IMR-90 (cell line): ENCODE data around the gene OPHN1. TPM values are rescaled to one million over a fixed set of nuclear protein-coding genes. Genes with fewer than 3 reads are reported as not detected.

Experiments used
- ATAC-seq: fragments of 200-7000 bp; cut with Tn5 transposase; 2 replicates; pipeline ENCODE4 v1.9.1; 2020; ENCODE audit warnings: low read depth, mild to moderate bottlenecking, moderate library complexity
- BruUV-seq: library from RNA; stranded (reverse); fragments of 400-500 nt; replicated peaks from 2 replicates; lab custom pipeline; 2021; lab: Mats Ljungman, UMichigan
- CTCF ChIA-PET: fragments of 300-600 bp; formaldehyde crosslinking; extraction: SDS; loops from one replicate; lab custom pipeline; 2021; ENCODE audit warnings: antibody characterized with exemption; lab: Yijun Ruan, JAX
- POLR2A ChIA-PET: fragments of 300-600 bp; sonication (Branson Sonifier 250); formaldehyde crosslinking; loops from one replicate; lab custom pipeline; 2022; ENCODE audit warnings: antibody characterized with exemption; ENCODE audit not compliant: unreplicated experiment; lab: Charles Lee
- DNase-seq: peaks from one replicate; pipeline ENCODE4 v3.0.0; 2013
- H2AFZ ChIP-seq: replicated peaks from 2 replicates; pipeline ENCODE3; 2013; ENCODE audit warnings: low read length, mild to moderate bottlenecking; ENCODE audit not compliant: poor library complexity
- H2AK5ac ChIP-seq: 2 replicates; pipeline ENCODE4 v1.6.1; 2013; ENCODE audit warnings: low read depth, low read length, inconsistent platforms
- H2AK9ac ChIP-seq: replicated peaks from 2 replicates; pipeline ENCODE3; 2013; ENCODE audit warnings: mild to moderate bottlenecking, low read depth, low read length, moderate library complexity; ENCODE audit not compliant: poor library complexity
- H2BK120ac ChIP-seq: 2 replicates; pipeline ENCODE4 v1.6.1; 2013; ENCODE audit warnings: low read depth, low read length, inconsistent platforms
- H2BK15ac ChIP-seq: 3 replicates; pipeline ENCODE4 v1.6.1; 2013; ENCODE audit warnings: low read depth, low read length, inconsistent platforms
- H2BK20ac ChIP-seq: 2 replicates; pipeline ENCODE4 v1.6.1; 2013; ENCODE audit warnings: low read depth, mild to moderate bottlenecking, inconsistent platforms, low read length, moderate library complexity
- H2BK5ac ChIP-seq: 2 replicates; pipeline ENCODE4 v1.6.1; 2013; ENCODE audit warnings: mild to moderate bottlenecking, low read depth, low read length, inconsistent platforms; ENCODE audit not compliant: poor library complexity, severe bottlenecking
- H3K14ac ChIP-seq: replicated peaks from 2 replicates; pipeline ENCODE4 v1.6.1; 2013; ENCODE audit warnings: low read depth, low read length, inconsistent platforms
- H3K18ac ChIP-seq: 2 replicates; pipeline ENCODE4 v1.6.1; 2013; ENCODE audit warnings: low read depth, low read length, control low read depth
- H3K23ac ChIP-seq: 2 replicates; pipeline ENCODE4 v1.6.1; 2013; ENCODE audit warnings: low read depth, low read length, inconsistent platforms
- H3K27ac ChIP-seq: 2 replicates; pipeline ENCODE4 v1.5.1; 2013; ENCODE audit warnings: mild to moderate bottlenecking, control low read depth, low read length; ENCODE audit not compliant: insufficient read depth
- H3K27me3 ChIP-seq: 2 replicates; pipeline ENCODE4 v1.6.1; 2013; ENCODE audit warnings: low read length; ENCODE audit not compliant: control insufficient read depth, insufficient read depth
- H3K36me3 ChIP-seq: 2 replicates; pipeline ENCODE4 v1.6.1; 2013; ENCODE audit warnings: low read length, mixed read lengths; ENCODE audit not compliant: control insufficient read depth, insufficient read depth
- H3K4ac ChIP-seq: 2 replicates; pipeline ENCODE4 v1.6.1; 2013; ENCODE audit warnings: low read depth, low read length, inconsistent platforms
- H3K4me1 ChIP-seq: 2 replicates; pipeline ENCODE4 v1.6.1; 2013; ENCODE audit warnings: low read length, mixed read lengths; ENCODE audit not compliant: control insufficient read depth, insufficient read depth
- H3K4me2 ChIP-seq: 2 replicates; pipeline ENCODE4 v1.6.1; 2013; ENCODE audit warnings: low read depth, mild to moderate bottlenecking, control low read depth, low read length, moderate library complexity
- H3K4me3 ChIP-seq: 2 replicates; pipeline ENCODE4 v1.5.1; 2013; ENCODE audit warnings: low read depth, mild to moderate bottlenecking, control low read depth, low read length, moderate library complexity; ENCODE audit not compliant: insufficient read depth
- H3K56ac ChIP-seq: 2 replicates; pipeline ENCODE4 v1.6.1; 2013; ENCODE audit warnings: low read length, inconsistent platforms; ENCODE audit not compliant: insufficient read depth; ENCODE audit errors: extremely low read depth
- H3K79me1 ChIP-seq, 2 experiments: 2 replicates each; pipeline ENCODE4 v1.6.1; 2013; ENCODE audit warnings: low read length in 2 of 2, inconsistent platforms in 1 of 2, low read depth in 1 of 2
- H3K9ac ChIP-seq: 2 replicates; pipeline ENCODE4 v1.6.1; 2013; ENCODE audit warnings: low read depth, low read length, control low read depth
- H3K9me1 ChIP-seq: 2 replicates; pipeline ENCODE4 v1.6.1; 2013; ENCODE audit warnings: low read length, inconsistent platforms; ENCODE audit not compliant: insufficient read depth
- H3K9me3 ChIP-seq: 2 replicates; pipeline ENCODE4 v1.6.1; 2013; ENCODE audit warnings: low read length; ENCODE audit not compliant: control insufficient read depth, insufficient read depth
- H4K20me1 ChIP-seq: 2 replicates; pipeline ENCODE4 v1.6.1; 2013; ENCODE audit warnings: low read length, inconsistent platforms; ENCODE audit not compliant: insufficient read depth
- H4K5ac ChIP-seq: 2 replicates; pipeline ENCODE4 v1.6.1; 2013; ENCODE audit warnings: mild to moderate bottlenecking, low read depth, low read length, control low read depth
- H4K8ac ChIP-seq, 2 experiments: 2 replicates each; pipeline ENCODE4 v1.6.1; 2013; ENCODE audit warnings: low read depth in 2 of 2, low read length in 2 of 2, control low read depth in 1 of 2, inconsistent platforms in 1 of 2
- H4K91ac ChIP-seq: 2 replicates; pipeline ENCODE4 v1.6.1; 2013; ENCODE audit warnings: low read depth, low read length, inconsistent platforms; ENCODE audit not compliant: insufficient read depth
- BHLHE40 ChIP-seq: fragments of 150-350 bp; IDR thresholded peaks from 2 replicates; pipeline ENCODE4 v1.6.1; 2016; ENCODE audit warnings: mild to moderate bottlenecking, low read depth, low read length
- CEBPB ChIP-seq: IDR thresholded peaks from 2 replicates; pipeline ENCODE4 v1.6.1; 2012; ENCODE audit warnings: low read depth, low read length, improper control_type of control experiment
- CHD1 ChIP-seq: IDR thresholded peaks from 2 replicates; pipeline ENCODE4 v1.6.1; 2012; ENCODE audit warnings: low read depth, low read length, improper control_type of control experiment
- CTCF ChIP-seq: conservative IDR thresholded peaks from 2 replicates; pipeline ENCODE4 v1.5.1; 2012; ENCODE audit warnings: mild to moderate bottlenecking, low read depth, low read length, improper control_type of control experiment
- FOS ChIP-seq: fragments of 150-350 bp; IDR thresholded peaks from 2 replicates; pipeline ENCODE4 v1.6.1; 2016; ENCODE audit warnings: low read depth, low read length
- MAFK ChIP-seq: IDR thresholded peaks from 2 replicates; pipeline ENCODE4 v1.6.1; 2012; ENCODE audit warnings: low read depth, low read length, improper control_type of control experiment
- MAZ ChIP-seq: IDR thresholded peaks from 2 replicates; pipeline ENCODE4 v1.6.1; 2012; ENCODE audit warnings: low read depth, mild to moderate bottlenecking, low read length, improper control_type of control experiment, moderate library complexity, borderline replicate concordance
- MXI1 ChIP-seq: IDR thresholded peaks from 2 replicates; pipeline ENCODE4 v1.6.1; 2012; ENCODE audit warnings: low read depth, mild to moderate bottlenecking, low read length, moderate library complexity, borderline replicate concordance
- NFE2L2 ChIP-seq: fragments of 150-350 bp; IDR thresholded peaks from 2 replicates; pipeline ENCODE4 v1.6.1; 2016; ENCODE audit warnings: low read depth, mild to moderate bottlenecking, low read length
- POLR2A ChIP-seq: IDR thresholded peaks from 2 replicates; pipeline ENCODE4 v1.6.1; 2012; ENCODE audit warnings: mild to moderate bottlenecking, low read depth, low read length
- RAD21 ChIP-seq: IDR thresholded peaks from 2 replicates; pipeline ENCODE4 v1.6.1; 2012; ENCODE audit warnings: low read length, improper control_type of control experiment
- RCOR1 ChIP-seq: IDR thresholded peaks from 2 replicates; pipeline ENCODE4 v1.6.1; 2012; ENCODE audit warnings: mild to moderate bottlenecking, low read length, improper control_type of control experiment; ENCODE audit not compliant: insufficient replicate concordance
- RFX5 ChIP-seq: IDR thresholded peaks from 2 replicates; pipeline ENCODE4 v1.8.0; 2012; ENCODE audit warnings: low read depth, mild to moderate bottlenecking, low read length, moderate library complexity
- SMC3 ChIP-seq: fragments of 150-350 bp; IDR thresholded peaks from 2 replicates; pipeline ENCODE4 v1.6.1; 2016; ENCODE audit warnings: low read depth, mild to moderate bottlenecking, antibody characterized with exemption, low read length, moderate library complexity
- WGBS, 2 experiments: methylation state at CpG; one replicate each; pipeline versions ENCODE4 v1.1.5 to v1.1.7; 2013; ENCODE audit warnings: missing lambda C conversion rate in 2 of 2; ENCODE audit not compliant: insufficient read length in 1 of 2; ENCODE audit errors: extremely low coverage in 2 of 2; 5-methylcytosine and 5-hydroxymethylcytosine counted together
- dilution Hi-C: fragments of 300-500 bp; cut with HindIII; formaldehyde crosslinking; loops from one replicate; pipeline ENCODE4 v1.14.3; 2018; ENCODE audit warnings: low sequenced_read_pairs; ENCODE audit not compliant: unreplicated experiment
- in situ Hi-C: fragments of 300-500 bp; cut with MboI; formaldehyde crosslinking; loops from 3 replicates; pipeline ENCODE4 v1.14.3; 2019; ENCODE audit warnings: low sequenced_read_pairs, inconsistent platforms, mixed read lengths
- intact Hi-C: fragments of 100-400 bp; cut with micrococcal nuclease; formaldehyde crosslinking; loops from 2 replicates; pipeline ENCODE4 v1.10.0; 2022
- polyA plus RNA-seq, 3 experiments: library from polyadenylated mRNA; depleted of rRNA; stranded (reverse); fragments of >200 nt; gene quantifications; 2 replicates each; pipeline ENCODE4 v1.2.3, GENCODE V29; 2012; ENCODE audit warnings: low replicate concordance in 1 of 3
- total RNA-seq: library from RNA; depleted of rRNA; stranded (reverse); fragments of >200 nt; gene quantifications from 2 replicates; pipeline ENCODE4 v1.2.3, GENCODE V29; 2012
- TF ChIP-seq, protein P1 (sequence below): fragments of 150-350 bp; IDR thresholded peaks from 2 replicates; pipeline ENCODE4 v1.6.1; 2016; ENCODE audit warnings: low read depth, mild to moderate bottlenecking, low read length, moderate library complexity, borderline replicate concordance
- TF ChIP-seq, protein P2 (sequence below): fragments of 150-350 bp; IDR thresholded peaks from 2 replicates; pipeline ENCODE4 v1.6.1; 2017; ENCODE audit warnings: mild to moderate bottlenecking, antibody characterized with exemption, low read length, low read depth

OPHN1 gene
- total and polyA plus RNA-seq, 2 of the 4 experiments (the other 2 are of a cell fraction), result 4.0 to 13.1 TPM

- Histone ChIP-seq H3K27ac (no peak overlapping the region), H3K9me1 (no peaks in the 10 kb centered on the region), H2AK9ac (no peak overlapping the region), H4K5ac (no peak overlapping the region), H3K4me2 (no peak overlapping the region), H3K79me1 (no peaks in the 10 kb centered on the region), H2BK15ac (no peak overlapping the region), H2AK5ac (no peak overlapping the region), H4K91ac (no peak overlapping the region), H3K56ac (no peak overlapping the region), H3K14ac (no peak overlapping the region), H3K4me3 (no peak overlapping the region), H3K18ac (no peak overlapping the region), H3K4me1 (no peaks in the 10 kb centered on the region), H3K9ac (no peak overlapping the region), H3K23ac (no peak overlapping the region), H4K20me1 (no peaks in the 10 kb centered on the region), H2BK20ac (no peak overlapping the region), H2BK5ac (no peak overlapping the region), H2BK120ac (no peak overlapping the region), H3K4ac (no peak overlapping the region), H3K36me3 (no peaks in the 10 kb centered on the region), H3K9me3 (no peaks in the 10 kb centered on the region), H4K8ac (no peak overlapping the region), H3K27me3 (no peaks in the 10 kb centered on the region), H2AFZ (no peak overlapping the region)
- no CpG with 5 or more reads among the region's 29 CpGs for WGBS, 2 experiments
- in situ Hi-C loops, result no loop called here
- dilution Hi-C loops, result no loop called here
- no peak for DNase-seq
- CTCF ChIA-PET, result no interaction called here
- POLR2A ChIA-PET, result no interaction called here
- ATAC-seq, result no peak
- no TSS peak for BruUV-seq
- TF ChIP-seq RFX5 (no peak), RAD21 (no peak), NFE2L2 (no peak), POLR2A (no peak), BHLHE40 (no peak), CEBPB (no peak), MAZ (no peak), CHD1 (no peak), SMC3 (no peak), MXI1 (no peak), RCOR1 (no peak), CTCF (no peak), FOS (no peak), MAFK (no peak)
- TF ChIP-seq, protein P1, sequence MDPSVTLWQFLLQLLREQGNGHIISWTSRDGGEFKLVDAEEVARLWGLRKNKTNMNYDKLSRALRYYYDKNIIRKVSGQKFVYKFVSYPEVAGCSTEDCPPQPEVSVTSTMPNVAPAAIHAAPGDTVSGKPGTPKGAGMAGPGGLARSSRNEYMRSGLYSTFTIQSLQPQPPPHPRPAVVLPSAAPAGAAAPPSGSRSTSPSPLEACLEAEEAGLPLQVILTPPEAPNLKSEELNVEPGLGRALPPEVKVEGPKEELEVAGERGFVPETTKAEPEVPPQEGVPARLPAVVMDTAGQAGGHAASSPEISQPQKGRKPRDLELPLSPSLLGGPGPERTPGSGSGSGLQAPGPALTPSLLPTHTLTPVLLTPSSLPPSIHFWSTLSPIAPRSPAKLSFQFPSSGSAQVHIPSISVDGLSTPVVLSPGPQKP, result no peak
- TF ChIP-seq, protein P2, sequence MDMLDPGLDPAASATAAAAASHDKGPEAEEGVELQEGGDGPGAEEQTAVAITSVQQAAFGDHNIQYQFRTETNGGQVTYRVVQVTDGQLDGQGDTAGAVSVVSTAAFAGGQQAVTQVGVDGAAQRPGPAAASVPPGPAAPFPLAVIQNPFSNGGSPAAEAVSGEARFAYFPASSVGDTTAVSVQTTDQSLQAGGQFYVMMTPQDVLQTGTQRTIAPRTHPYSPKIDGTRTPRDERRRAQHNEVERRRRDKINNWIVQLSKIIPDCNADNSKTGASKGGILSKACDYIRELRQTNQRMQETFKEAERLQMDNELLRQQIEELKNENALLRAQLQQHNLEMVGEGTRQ, result no peak
- intact Hi-C loops, result no loop called here
Measured at GRCh38 chrX:68132749-68133148, 300.5 kb downstream of the OPHN1 start.
